ENCODE measurements around the gene KAZN. TPM values are rescaled to one million over a fixed set of nuclear protein-coding genes. Genes with fewer than 3 reads are reported as not detected.

Gene KAZN
- total RNA-seq, 2 donors from 2014 or later: 1.1 to 2.2 TPM

DNA sequence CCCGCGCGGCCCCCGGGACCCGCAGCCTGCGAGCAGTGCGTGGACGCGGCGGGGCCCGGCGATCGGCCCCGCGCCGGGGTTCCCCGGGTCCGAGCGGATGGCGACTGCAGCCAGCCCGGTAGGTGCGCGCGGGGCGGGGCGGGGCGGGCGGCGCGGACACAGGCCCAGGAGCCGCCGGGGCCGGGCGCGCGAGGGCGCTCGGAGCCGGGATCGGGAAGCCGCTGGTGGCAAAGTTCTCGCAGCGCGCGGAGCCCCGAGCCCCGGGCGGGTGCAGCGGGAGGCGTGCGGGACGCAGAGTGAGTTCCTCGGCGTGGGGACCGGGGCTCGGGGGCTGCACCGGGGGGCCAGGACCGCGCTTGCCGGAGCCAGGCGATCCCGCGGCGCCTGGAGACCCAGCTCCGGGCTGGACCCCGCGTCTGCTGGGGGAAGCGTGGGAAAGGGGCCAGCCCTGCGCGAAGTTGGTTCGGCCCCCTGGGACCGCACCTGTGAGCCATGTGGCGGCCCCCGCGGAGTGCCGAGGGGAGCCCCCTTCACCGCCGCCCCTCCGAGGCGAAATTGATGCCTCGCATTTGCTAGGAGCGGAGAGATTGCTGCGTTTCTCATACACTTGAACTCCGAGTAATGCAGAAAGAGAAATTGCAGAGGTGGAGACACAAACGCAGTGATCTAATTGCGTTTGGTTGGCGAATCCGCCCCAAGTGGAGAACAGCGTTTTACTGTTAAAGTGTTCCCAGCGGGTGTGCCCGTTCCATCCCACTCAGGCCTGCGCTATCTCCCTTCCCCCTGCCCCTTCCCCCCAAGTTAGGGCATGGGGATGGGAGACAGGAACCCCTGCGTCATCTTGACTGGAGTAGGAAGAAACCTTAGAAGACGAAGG is 326.2 kb downstream of the KAZN start:
- no peaks in the 10 kb centered on the region for H3K36me3 Mint-ChIP-seq
- DNase-seq (ENCODE audit: low spot score in 2 of 2): peak in 1 of 2 donors; percentile 15
- H3K9me3 Mint-ChIP-seq: no peaks in the 10 kb centered on the region
- H3K27ac Mint-ChIP-seq: no peak overlapping the region
- peak; percentile 54 to 59 for ATAC-seq

DNA sequence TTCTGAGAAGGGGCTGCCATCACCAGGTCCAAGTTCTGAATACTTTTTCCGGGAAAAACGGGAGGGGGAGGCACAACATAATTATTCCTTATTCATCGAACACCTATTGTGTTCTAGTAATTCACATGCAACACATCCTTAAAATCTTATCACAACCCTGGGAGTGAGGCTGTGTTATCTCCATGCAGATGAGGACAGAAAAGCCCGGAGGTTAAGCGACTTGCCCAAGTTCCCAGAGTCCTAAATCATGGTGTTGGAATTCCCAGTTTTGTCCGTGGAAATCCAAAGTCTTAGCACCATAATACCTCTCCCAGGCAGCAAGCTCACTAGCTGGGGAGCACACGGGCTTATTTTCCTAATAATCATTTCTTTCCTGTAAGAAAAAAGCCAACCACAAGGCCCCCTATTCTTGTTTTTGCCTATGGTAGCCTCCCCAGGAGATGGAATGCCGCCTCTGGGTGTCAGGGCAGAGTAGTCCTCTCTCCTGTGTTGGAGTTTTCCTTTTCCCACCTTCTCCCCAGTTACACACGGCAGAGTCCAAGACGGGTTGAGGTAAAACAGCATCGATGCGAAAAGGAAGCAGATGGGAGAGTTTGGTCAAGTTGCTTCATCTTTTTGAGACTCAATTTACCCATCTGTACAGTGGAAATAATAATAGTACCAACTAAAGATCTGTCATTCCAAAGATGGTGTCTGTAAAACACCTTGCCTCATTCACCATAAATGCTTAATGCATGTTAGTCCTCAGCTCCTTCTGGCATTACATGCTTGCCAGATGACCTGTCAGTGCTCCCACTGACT is 327.1 kb downstream of the KAZN start:
- ATAC-seq: no peak
- Mint-ChIP-seq H3K27ac (no peak overlapping the region), H3K36me3 (no peaks in the 10 kb centered on the region), H3K9me3 (no peaks in the 10 kb centered on the region)
- DNase-seq (ENCODE audit: low spot score in 2 of 2): no peak

DNA sequence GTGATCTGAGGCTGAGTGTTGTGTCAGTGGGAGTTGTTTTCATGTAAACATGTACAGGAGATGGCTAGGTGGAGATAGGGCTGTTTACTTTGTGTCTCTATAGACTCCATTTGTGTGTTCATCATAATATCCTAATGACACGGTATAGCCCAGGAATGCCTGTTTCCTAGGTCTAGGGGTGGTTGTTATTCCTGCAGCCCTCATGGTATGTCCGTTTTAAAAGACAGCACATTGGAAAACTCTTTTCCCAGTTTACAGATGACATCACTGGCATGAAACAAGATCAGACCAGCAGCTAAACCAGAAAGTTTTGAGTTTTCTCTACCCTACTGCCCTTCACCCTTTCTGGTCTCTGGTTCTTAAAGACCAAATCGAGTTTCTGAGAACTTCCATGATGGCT is 327.7 kb downstream of the KAZN start:
- ATAC-seq (no peak), DNase-seq (ENCODE audit: low spot score in 2 of 2) (no peak)
- H3K36me3 Mint-ChIP-seq: no peaks in the 10 kb centered on the region
- no peak overlapping the region for H3K27ac Mint-ChIP-seq
- H3K9me3 Mint-ChIP-seq: no peaks in the 10 kb centered on the region

DNA sequence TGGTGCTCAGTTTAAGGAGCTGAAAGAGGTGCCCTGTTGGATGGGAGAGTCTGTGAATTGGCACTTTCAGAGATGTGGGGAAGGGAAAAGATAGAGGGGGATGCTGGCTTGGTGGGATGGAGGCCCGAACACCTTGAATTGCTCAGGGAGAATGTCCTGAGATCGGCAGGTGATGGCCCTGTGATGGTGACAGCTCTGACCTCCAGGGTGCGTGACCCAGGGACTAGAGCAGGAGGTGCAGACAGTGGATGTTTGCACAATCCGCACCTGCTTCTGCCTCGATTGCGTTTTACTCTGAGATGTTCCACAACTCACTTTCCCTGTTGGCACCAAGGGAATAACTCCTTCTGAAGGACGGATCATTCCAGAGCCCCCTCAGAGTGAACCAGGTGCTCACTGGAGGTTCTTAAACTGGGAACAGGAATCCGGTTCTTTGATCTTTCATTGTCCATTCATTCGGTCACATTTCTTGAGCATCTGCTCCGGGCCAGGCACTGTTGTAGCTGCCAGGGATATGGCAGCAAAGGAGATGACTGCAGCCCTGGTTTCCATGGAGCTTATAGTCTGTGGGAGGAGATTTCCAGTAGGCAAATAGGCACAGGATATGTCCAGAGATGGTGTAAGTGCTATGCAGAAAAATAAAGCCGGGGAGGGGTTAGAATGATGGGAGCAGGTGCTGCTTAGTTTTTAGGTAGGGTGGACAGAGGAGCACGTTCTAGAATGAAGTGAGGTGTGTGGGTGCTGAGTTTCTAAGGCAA is 328.5 kb downstream of the KAZN start:
- ATAC-seq: no peak
- Mint-ChIP-seq H3K27ac (no peak overlapping the region), H3K9me3 (no peaks in the 10 kb centered on the region), H3K36me3 (no peaks in the 10 kb centered on the region)
- DNase-seq (ENCODE audit: low spot score in 2 of 2): no peak

DNA sequence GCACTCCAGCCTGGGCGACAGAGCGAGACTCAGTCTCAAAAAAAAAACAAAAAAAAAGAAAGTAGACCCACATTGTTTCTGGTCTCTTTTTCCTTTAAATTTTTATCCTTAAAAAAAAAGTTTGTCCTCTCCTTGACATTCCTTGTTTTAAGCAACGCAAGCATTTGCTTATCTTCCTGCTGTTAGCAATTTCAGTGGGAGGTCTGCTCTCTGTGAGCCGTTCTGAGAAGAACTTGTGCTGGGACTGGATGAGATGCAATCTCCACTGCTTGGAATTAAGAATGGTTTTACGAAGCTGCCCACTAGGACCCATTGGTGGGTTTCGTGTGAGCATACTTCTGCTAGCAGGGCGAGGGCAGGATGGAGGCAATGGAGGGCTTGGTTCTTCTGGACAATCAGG is 329.9 kb downstream of the KAZN start:
- Mint-ChIP-seq H3K27ac (no peak overlapping the region), H3K9me3 (no peaks in the 10 kb centered on the region), H3K36me3 (no peaks in the 10 kb centered on the region)
- DNase-seq (ENCODE audit: low spot score in 2 of 2) (no peak), ATAC-seq (no peak)

DNA sequence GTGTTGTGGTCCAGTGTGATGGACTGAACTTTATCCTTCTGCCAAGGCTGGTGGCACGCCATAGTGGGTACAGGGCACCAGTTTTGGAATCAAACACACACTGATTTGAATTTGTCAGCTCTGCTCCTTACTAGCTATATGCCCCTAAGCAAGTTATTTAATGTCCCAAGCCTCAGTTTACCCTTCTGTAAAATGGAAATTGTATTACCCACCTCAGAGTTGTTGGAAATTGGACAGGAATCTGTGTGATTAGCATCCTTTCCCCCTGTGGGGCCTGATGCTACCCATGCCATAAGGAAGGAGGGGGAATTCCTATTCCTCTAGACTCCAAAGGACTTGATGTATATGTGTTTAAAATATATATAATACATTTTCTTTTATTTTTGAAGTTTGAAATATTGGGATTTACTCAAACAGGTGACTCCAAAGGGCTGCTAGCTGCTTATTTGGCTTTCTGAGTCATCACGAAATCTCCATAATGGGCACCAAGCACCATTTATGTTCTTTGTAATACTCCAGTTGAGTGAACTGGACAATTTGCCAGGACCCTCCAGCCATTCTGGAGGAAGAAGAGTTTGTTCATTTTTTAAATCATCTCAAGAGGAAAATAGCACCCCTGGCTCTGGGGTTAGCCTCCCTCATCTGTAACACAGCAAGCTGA is 330.5 kb downstream of the KAZN start:
- Mint-ChIP-seq H3K27ac (no peak overlapping the region), H3K36me3 (no peaks in the 10 kb centered on the region), H3K9me3 (no peaks in the 10 kb centered on the region)
- DNase-seq (ENCODE audit: low spot score in 2 of 2) (no peak), ATAC-seq (no peak)

DNA sequence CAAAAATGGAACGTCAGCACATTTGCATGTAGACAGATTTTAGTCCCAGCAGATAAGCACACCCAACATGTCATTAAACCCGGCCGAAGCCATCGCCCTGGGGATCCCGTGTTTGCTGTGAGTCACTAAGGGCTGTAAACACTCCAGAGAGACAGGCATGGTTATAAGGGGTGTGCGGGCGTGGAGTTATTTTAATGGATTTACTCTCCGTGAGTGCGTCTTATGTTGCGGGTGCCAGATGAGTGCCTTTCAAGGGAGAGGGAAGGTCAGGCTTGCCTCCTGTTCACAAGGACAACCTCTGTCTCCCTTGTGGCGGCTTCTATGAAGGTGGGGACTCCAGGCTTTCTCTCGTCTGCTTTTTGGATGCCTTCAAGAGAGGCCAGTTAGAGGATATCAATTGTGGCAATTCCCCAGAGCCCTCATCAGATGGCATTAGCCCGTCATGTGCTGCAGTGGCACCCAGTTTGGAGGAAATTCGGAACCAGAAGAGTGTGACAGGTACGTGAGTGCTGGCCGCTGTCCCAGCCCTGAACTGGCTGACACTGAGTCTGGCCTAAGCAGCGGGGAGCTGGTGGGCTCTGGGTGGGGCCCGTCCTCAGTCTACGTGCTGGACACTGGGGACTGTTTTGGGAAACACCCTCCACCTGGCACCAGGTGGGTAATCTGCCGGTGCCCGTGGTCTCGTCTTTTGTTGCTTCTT is 331.2 kb downstream of the KAZN start:
- no peak overlapping the region for H3K27ac Mint-ChIP-seq
- no peak for ATAC-seq
- DNase-seq (ENCODE audit: low spot score in 2 of 2): no peak
- H3K36me3 Mint-ChIP-seq: no peaks in the 10 kb centered on the region
- no peaks in the 10 kb centered on the region for H3K9me3 Mint-ChIP-seq

DNA sequence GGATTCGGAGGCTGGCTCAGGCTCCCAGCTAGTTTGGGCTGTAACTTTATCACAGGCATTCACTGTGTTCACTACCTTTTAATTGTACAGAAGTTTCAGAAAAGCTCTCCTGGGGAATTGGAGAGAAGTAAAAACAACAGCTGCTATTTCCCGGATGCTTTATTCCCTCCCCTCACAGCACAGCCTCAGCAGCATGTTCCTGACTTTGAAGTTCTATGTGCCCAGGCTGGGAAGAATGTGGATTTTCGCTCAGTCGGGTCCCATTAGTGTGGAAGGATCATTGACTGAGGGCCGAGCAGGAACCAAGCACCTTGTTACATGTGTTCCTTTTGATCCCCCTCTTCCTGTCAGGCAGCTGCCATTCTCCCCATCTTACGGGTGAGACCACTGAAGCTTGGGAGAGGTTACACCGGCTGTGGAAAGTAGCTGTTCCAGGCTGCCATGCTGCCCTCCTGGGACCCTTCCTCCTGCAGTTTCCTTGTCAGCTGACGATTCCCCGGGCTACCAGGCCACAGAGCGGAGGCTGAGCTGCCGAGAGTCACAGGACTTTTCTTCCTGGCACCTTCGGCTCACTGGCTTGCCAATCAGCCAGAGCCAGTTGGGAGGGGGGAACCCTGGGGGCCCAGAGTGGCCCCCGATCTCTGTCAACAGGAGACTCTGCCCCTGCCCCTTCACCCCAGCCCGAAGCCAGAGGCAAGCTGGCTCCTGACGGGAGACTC is 331.9 kb downstream of the KAZN start:
- ATAC-seq (no peak), DNase-seq (ENCODE audit: low spot score in 2 of 2) (no peak)
- Mint-ChIP-seq H3K36me3 (no peaks in the 10 kb centered on the region), H3K27ac (no peak overlapping the region), H3K9me3 (no peaks in the 10 kb centered on the region)

DNA sequence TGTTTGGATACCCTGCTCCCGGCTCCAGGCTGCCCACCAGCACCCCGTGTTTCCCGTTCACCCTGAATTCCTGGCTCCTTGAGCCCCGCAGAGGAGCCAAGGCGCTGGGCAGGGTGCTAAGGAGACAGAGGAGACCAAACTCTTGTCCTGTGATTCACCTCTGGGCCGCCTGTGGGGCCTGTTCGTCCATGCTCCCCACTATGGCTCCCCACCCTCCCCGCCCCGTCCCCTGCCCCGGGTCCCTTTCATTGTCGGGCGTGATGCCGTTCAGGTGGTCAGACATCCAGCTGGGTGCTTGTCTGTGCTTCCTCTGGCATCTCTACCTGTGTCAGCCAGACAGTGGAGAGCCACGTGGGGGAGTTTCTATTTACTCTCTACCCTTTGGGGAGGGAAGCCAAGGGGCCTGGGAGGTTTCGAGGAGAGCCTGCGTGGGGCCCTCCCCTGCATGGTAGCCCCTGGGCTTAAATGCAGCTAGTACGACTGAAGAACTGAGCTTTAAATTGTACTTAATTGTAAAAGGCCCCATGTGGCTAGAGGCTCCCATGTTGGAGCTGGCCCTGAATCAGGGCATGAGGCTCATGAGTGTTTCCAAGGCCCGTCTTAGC is 333.7 kb downstream of the KAZN start:
- Mint-ChIP-seq H3K36me3 (no peaks in the 10 kb centered on the region), H3K9me3 (no peaks in the 10 kb centered on the region), H3K27ac (no peak overlapping the region)
- no peak for DNase-seq (ENCODE audit: low spot score in 2 of 2)
- no peak for ATAC-seq

DNA sequence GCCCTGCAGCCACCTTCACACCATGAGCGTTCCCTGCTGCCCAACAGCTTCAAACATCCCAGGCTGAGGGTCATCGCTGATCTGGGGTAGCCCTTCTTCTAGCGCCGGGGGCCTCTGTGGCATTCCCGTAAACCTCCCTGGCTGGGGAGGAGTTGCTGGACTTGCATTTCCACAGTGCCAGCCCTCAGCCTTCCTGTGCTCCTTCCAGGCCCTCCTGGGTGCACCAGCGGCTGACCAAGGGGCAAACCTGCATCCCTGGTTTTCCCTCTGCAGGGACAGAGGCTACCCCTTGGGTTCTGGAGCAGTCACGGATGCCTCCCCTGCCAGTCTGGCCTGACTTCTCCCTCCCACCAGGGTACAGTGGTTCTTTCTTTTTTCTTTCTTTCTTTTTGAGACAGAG is 336.4 kb downstream of the KAZN start:
- ATAC-seq (no peak), DNase-seq (ENCODE audit: low spot score in 2 of 2) (no peak)
- H3K36me3 Mint-ChIP-seq: no peaks in the 10 kb centered on the region
- no peaks in the 10 kb centered on the region for H3K9me3 Mint-ChIP-seq
- H3K27ac Mint-ChIP-seq: no peak overlapping the region

DNA sequence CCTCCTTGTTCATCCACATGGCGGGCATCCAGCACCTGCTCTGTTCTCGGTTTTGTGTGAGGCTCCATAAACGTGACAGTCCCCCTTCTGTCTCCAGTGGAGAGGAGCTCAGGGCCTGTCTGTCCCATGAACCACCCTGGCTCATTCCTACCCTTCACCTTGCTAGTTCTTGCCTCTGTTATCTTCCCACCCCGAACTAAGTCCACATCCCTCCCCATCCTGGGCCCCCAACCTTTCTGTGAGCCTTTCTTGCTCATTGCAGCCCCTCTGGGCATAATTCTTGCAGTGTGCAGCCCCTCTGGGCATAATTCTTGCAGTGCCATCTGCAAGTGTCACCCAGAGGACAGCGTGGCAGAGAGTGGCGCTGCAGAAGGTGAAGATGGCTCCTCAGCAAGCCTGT is 338.3 kb downstream of the KAZN start:
- no peak for DNase-seq (ENCODE audit: low spot score in 2 of 2)
- ATAC-seq: no peak
- no peak overlapping the region for H3K27ac Mint-ChIP-seq
- no peaks in the 10 kb centered on the region for H3K9me3 Mint-ChIP-seq
- H3K36me3 Mint-ChIP-seq: no peaks in the 10 kb centered on the region

DNA sequence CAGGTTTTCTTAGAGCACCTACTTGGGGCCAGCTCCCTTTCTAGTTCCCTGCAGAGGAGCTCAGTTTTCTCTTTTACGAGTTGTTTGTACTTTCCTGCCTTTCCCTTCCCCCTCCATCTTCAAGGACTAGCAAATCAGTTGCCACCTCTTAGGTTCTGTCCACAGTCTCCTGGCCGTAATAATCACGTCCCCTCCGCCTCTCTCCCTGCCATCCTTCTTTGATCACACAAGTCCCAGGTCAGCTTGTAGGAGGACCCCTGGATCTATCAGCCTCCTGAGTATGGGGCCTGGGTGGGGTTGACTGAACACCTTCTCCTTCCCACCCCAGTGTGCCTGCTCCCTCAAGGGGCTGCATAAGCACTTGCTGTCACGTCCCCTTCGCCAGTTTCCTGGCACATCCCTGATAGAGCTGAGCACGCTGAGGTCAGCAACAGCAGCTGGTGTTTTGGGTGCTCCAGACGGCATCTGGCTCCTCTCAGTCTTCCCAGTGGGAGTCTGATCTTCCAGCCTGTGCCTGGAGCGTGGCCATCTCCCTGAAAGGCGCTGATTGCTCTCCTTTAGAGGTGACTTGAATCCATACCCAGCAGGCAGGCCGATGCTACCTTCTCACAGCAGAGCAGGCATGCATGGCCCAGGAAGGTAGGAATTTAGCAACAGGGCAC is 338.9 kb downstream of the KAZN start:
- no peaks in the 10 kb centered on the region for H3K9me3 Mint-ChIP-seq
- DNase-seq (ENCODE audit: low spot score in 2 of 2) (no peak), ATAC-seq (no peak)
- H3K36me3 Mint-ChIP-seq: no peaks in the 10 kb centered on the region
- no peak overlapping the region for H3K27ac Mint-ChIP-seq

DNA sequence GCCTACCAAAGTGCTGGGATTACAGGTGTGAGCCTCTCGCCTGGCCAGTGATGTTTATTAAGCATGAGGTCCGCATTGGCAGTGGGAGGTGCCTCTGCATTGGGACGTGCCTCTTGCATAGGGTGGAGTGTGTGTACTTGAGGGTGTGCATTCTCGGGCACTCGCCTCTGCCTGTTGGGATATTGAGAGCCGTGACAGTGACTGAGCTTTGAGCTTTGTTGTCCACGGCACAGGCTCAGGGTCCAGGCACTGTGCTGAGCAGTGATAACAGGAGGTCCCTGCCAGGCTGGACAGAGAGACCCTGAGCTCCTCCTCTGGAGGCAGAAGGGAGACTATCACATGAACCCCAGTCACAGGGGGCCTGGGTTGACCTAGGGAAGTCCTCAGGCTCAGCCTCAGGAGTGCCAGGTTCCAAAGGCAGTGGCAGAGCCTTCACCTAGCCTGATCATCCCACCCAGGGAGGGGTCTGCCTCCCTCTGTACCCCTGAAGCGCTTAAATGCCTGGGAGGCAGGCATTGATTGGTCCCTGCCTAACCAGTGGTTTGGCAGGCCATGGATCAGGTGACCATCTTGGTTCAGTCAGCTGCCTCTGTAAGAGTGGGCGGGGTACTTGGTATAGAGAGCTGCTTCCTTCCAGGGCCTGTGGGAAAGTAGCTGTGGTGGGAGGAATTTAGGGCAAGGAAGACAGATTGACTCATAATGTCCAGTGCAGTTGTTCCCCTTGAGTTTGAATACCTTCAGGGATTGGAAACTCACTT is 341.2 kb downstream of the KAZN start:
- DNase-seq (ENCODE audit: low spot score in 2 of 2) (no peak), ATAC-seq (no peak)
- Mint-ChIP-seq H3K27ac (no peak overlapping the region), H3K9me3 (no peaks in the 10 kb centered on the region), H3K36me3 (no peaks in the 10 kb centered on the region)

DNA sequence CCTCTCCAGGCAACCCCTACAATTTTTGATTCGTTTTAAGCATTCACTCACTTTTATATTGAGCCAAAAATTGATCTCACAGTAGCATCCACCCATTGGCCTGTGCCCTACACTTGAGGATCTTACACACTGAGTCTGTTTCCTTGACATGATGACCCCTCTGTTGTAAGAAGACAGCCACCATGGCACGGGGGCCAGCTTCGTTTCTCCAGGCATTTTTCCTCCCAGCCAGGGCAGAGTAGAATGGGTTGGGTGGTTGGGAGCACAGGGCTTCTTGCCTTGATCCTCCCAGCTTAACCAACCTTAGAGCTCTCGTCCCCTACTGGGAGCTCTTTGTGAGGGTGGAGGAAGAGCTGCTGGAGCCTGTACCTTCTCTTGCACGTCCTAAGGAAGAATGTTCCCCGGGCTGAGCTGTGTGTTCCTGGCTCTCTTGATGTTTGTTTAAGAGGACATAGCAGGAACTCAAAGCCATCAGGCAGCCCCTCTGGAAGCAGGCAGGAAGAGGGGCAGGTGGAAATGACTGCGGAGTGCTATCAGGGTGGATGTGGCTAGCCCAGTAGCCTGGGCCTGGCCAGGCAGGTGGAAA is 341.9 kb downstream of the KAZN start:
- DNase-seq (ENCODE audit: low spot score in 2 of 2) (no peak), ATAC-seq (no peak)
- Mint-ChIP-seq H3K9me3 (no peaks in the 10 kb centered on the region), H3K36me3 (no peaks in the 10 kb centered on the region), H3K27ac (no peak overlapping the region)
